Measurements from ENCODE around the gene PDGFA. TPM values are rescaled to one million over a fixed set of nuclear protein-coding genes. Genes with fewer than 3 reads are reported as not detected.

PDGFA gene
- total RNA-seq, 1 experiment from 2014 or later: 35.8 TPM

- Histone ChIP-seq H3K9ac (ENCODE audit: extremely low read depth, insufficient read length, low read length) (no peak overlapping the region), H2AFZ (ENCODE audit: low read length) (no peak overlapping the region), H3K27ac (ENCODE audit: insufficient read length, low read depth, low read length) (no peak overlapping the region), H3K79me1 (ENCODE audit: insufficient read depth, low read depth, low read length, poor library complexity, severe bottlenecking) (peaks cover 5% of the 10 kb centered on the region), H3K18ac (ENCODE audit: insufficient read length, low read depth, low read length) (no peak overlapping the region), H3K27me3 (ENCODE audit: insufficient read depth, low read length) (peaks cover 30% of the 10 kb centered on the region; the same call in 1 of the 2 replicates), H2BK15ac (ENCODE audit: low read depth, low read length) (no peak overlapping the region), H2BK5ac (ENCODE audit: insufficient read length, low read length) (no peak overlapping the region), H3K23ac (ENCODE audit: insufficient read length, low read depth, low read length) (no peak overlapping the region), H3K4me2 (ENCODE audit: insufficient read depth, insufficient read length, low read length) (peak overlapping the region; percentile 48), H3K9me3 (ENCODE audit: control insufficient read depth, low read depth, low read length) (no peaks in the 10 kb centered on the region), H2AK5ac (ENCODE audit: insufficient read length, low read length) (no peak overlapping the region), H3K4ac (ENCODE audit: low read depth, low read length) (no peak overlapping the region), H3K79me2 (ENCODE audit: insufficient read depth, low read length) (peaks cover 5% of the 10 kb centered on the region; the same call in 1 of the 2 replicates), H3K56ac (ENCODE audit: insufficient read length, low read depth, low read length) (no peak overlapping the region), H4K91ac (ENCODE audit: insufficient read length, low read depth, low read length) (no peak overlapping the region), H4K20me1 (ENCODE audit: control insufficient read depth, insufficient read depth, insufficient read length) (no peaks in the 10 kb centered on the region), H4K8ac (replicated peaks; ENCODE audit: insufficient read length, low read depth, low read length) (no peak overlapping the region), H2BK12ac (ENCODE audit: insufficient read length, low read depth, low read length) (no peak overlapping the region), H3K14ac (ENCODE audit: insufficient read depth, low read length) (peak overlapping the region; percentile 74), H2BK20ac (ENCODE audit: low read depth, low read length, poor library complexity, severe bottlenecking) (no peak overlapping the region), H4K5ac (ENCODE audit: insufficient read length, low read depth, low read length) (no peak overlapping the region), H3K23me2 (ENCODE audit: insufficient read length, low read depth, low read length, poor library complexity, severe bottlenecking) (peaks cover 36% of the 10 kb centered on the region), H3T11ph (ENCODE audit: low read length) (no peak overlapping the region), H2BK120ac (ENCODE audit: low read depth, low read length, poor library complexity, severe bottlenecking) (no peak overlapping the region), H3K4me1 (ENCODE audit: insufficient read depth, low read length) (peaks cover 6% of the 10 kb centered on the region; the same call in 1 of the 2 replicates)
- TF ChIP-seq, protein P1, sequence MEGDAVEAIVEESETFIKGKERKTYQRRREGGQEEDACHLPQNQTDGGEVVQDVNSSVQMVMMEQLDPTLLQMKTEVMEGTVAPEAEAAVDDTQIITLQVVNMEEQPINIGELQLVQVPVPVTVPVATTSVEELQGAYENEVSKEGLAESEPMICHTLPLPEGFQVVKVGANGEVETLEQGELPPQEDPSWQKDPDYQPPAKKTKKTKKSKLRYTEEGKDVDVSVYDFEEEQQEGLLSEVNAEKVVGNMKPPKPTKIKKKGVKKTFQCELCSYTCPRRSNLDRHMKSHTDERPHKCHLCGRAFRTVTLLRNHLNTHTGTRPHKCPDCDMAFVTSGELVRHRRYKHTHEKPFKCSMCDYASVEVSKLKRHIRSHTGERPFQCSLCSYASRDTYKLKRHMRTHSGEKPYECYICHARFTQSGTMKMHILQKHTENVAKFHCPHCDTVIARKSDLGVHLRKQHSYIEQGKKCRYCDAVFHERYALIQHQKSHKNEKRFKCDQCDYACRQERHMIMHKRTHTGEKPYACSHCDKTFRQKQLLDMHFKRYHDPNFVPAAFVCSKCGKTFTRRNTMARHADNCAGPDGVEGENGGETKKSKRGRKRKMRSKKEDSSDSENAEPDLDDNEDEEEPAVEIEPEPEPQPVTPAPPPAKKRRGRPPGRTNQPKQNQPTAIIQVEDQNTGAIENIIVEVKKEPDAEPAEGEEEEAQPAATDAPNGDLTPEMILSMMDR (conservative IDR thresholded peaks at IDR 0.05): no peak
- peaks cover 61% of the 10 kb centered on the region for H3K27me3 Mint-ChIP-seq (ENCODE audit: low read depth)
- DNase-seq: peak; percentile 74
- no peaks in the 10 kb centered on the region; a peak in 1 of 5 replicates for H3K9me3 Mint-ChIP-seq
- H3K36me3 Mint-ChIP-seq (ENCODE audit: insufficient read depth in 1 of 3, low read depth in 3 of 3): peaks cover 0 to 2% (median 0%) of the 10 kb centered on the region in 3 experiments; a peak in 2 of 7 replicates
- peaks cover 29 to 39% of the 10 kb centered on the region in 2 experiments for H3K4me1 Mint-ChIP-seq
- WGBS (ENCODE audit: extremely low coverage, insufficient read length, low lambda C conversion rate): no CpG with 5 or more reads among the region's 93 CpGs
- H3K27ac Mint-ChIP-seq: peak overlapping the region in 1 of 3 experiments; percentile 93; a peak in 2 of 7 replicates
- H3K4me3 Mint-ChIP-seq: peak overlapping the region; percentile 75 to 96
Observed at GRCh38 chr7:518630-519483, 789 bp downstream of the PDGFA start.

Measured in H9 (cell line).